Mesodermal cell (in vitro differentiated cells): ENCODE results near the gene WDR70.
"Not testable (repeated sequence)": the region's sequence is repeated elsewhere in the genome, so short reads cannot be mapped to it uniquely, and the experiment has no call there.

Source experiments
- H3K27ac ChIP-seq: 2 replicates; pipeline ENCODE4 v1.7.0; 2013; ENCODE audit warnings: mild to moderate bottlenecking, low read depth, low read length, moderate library complexity; ENCODE audit not compliant: severe bottlenecking
- H3K36me3 ChIP-seq: 2 replicates; pipeline ENCODE4 v1.7.1; 2013; ENCODE audit warnings: mild to moderate bottlenecking, low read length, moderate library complexity; ENCODE audit not compliant: control insufficient read depth, insufficient read depth
- H3K4me1 ChIP-seq: one replicate; pipeline ENCODE4 v1.7.1; 2013; ENCODE audit warnings: mild to moderate bottlenecking, low read length; ENCODE audit not compliant: insufficient read depth, control insufficient read depth, poor library complexity, severe bottlenecking
- H3K4me3 ChIP-seq: 2 replicates; pipeline ENCODE4 v1.7.0; 2013; ENCODE audit warnings: low read length, control low read depth, mild to moderate bottlenecking; ENCODE audit not compliant: insufficient read depth, poor library complexity, severe bottlenecking; ENCODE audit errors: extremely low read depth
- H3K9me3 ChIP-seq: 2 replicates; pipeline ENCODE4 v1.7.1; 2013; ENCODE audit warnings: mild to moderate bottlenecking, low read length, moderate library complexity; ENCODE audit not compliant: control insufficient read depth
- WGBS, 2 experiments: methylation state at CpG; one replicate each; pipeline ENCODE4 v1.1.5; 2013; ENCODE audit warnings: missing lambda C conversion rate in 2 of 2; ENCODE audit not compliant: insufficient coverage in 2 of 2; 5-methylcytosine and 5-hydroxymethylcytosine counted together

The WDR70 gene

DNA sequence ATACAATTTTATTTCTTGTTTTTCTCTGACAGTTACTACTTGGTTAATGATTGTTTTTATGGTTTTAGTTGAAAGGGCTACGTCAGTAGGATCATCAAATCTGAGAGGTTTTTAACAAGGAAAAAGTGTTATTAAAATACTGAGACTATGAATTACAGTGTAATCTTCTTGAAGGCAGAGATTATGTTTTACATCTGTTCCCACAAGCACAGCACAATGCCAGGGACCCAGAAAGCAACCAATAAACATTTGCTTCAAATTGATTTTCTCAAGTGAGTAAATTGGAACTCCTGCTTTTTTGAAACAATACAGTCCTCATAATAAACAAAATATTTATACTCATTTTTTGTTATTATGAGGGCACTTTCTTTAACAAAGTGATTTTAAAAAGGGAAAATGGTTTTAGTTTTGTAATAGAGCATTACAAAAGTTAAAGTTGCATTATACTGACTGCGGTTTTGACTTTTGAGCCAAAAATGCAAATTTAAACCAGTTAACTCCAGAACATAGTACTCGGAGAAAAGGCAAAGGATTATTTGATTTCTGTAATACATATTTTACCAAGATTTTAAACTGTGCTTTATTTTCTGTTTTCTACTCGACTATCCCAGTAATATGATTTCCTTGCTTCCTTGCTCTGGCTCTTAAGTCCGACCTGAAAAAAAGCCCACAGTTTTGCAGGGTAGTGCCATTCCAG lies 283.8 kb downstream of the WDR70 start:
- Histone ChIP-seq H3K4me3 (no peak overlapping the region), H3K9me3 (no peaks in the 10 kb centered on the region), H3K36me3 (no peaks in the 10 kb centered on the region), H3K27ac (no peak overlapping the region), H3K4me1 (peaks cover 31% of the 10 kb centered on the region)
- 80 to 100% methylated on average over 2 to 3 of the region's 5 CpGs for WGBS, 2 experiments

GRCh38 chr5:37663538-37663937 lies 284.4 kb downstream of the WDR70 start:
- Histone ChIP-seq H3K4me3 (no peak overlapping the region), H3K36me3 (no peaks in the 10 kb centered on the region), H3K27ac (no peak overlapping the region), H3K4me1 (peaks cover 28% of the 10 kb centered on the region), H3K9me3 (no peaks in the 10 kb centered on the region)
- WGBS, 2 experiments = 81 to 89% methylated on average over 3 to 5 of the region's 5 CpGs

GRCh38 chr5:37664551-37664950 lies 285.4 kb downstream of the WDR70 start:
- Histone ChIP-seq H3K4me1 (peaks cover 32% of the 10 kb centered on the region), H3K9me3 (no peaks in the 10 kb centered on the region), H3K36me3 (no peaks in the 10 kb centered on the region), H3K4me3 (no peak overlapping the region), H3K27ac (no peak overlapping the region)
- no CpG with 5 or more reads among the region's 1 CpG for WGBS, 2 experiments

- Histone ChIP-seq H3K4me1 (peaks cover 32% of the 10 kb centered on the region), H3K36me3 (no peaks in the 10 kb centered on the region), H3K4me3 (no peak overlapping the region), H3K9me3 (no peaks in the 10 kb centered on the region), H3K27ac (peak overlapping the region; percentile 64)
- 80 to 86% methylated on average over 1 of the region's 1 CpG for WGBS, 2 experiments
These were observed 286.2 kb downstream of the WDR70 start for GRCh38 chr5:37665272-37665671.

GRCh38 chr5:37665889-37666288 lies 286.8 kb downstream of the WDR70 start:
- no peaks in the 10 kb centered on the region for H3K9me3 ChIP-seq
- H3K4me1 ChIP-seq = peaks cover 32% of the 10 kb centered on the region
- WGBS, 2 experiments = 69 to 71% methylated on average over 9 to 10 of the region's 12 CpGs
- H3K4me3 ChIP-seq = no peak overlapping the region
- peak overlapping the region; percentile 64 for H3K27ac ChIP-seq
- no peaks in the 10 kb centered on the region for H3K36me3 ChIP-seq

GRCh38 chr5:37667430-37667829 lies 288.3 kb downstream of the WDR70 start:
- Histone ChIP-seq H3K27ac (no peak overlapping the region), H3K4me3 (no peak overlapping the region), H3K36me3 (no peaks in the 10 kb centered on the region), H3K4me1 (peaks cover 40% of the 10 kb centered on the region), H3K9me3 (no peaks in the 10 kb centered on the region)

DNA sequence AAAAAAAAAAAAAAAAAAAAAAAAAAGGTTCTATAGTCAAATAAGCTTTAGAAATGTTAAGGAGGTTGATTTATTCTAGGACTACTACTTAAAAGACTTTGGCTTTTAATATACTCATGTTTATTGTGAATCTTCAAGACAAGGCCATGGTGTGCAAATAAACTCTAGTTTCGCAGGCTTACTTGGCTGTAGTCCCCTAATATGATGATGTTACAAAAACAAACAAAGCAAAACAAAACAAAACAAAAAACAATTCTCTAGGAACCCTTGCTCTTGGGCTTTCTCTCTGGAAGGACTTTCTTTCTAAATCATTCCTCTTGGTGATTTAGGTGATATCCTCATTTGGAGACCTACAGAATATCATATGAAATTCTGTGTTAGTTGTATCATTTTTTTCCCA lies 288.7 kb downstream of the WDR70 start:
- Histone ChIP-seq H3K4me1 (peaks cover 43% of the 10 kb centered on the region), H3K36me3 (no peaks in the 10 kb centered on the region), H3K27ac (peak overlapping the region; percentile 80), H3K4me3 (no peak overlapping the region), H3K9me3 (no peaks in the 10 kb centered on the region)
- 80% methylated on average over 1 of the region's 1 CpG; no CpG with 5 or more reads in 1 of the 2 experiments for WGBS, 2 experiments

DNA sequence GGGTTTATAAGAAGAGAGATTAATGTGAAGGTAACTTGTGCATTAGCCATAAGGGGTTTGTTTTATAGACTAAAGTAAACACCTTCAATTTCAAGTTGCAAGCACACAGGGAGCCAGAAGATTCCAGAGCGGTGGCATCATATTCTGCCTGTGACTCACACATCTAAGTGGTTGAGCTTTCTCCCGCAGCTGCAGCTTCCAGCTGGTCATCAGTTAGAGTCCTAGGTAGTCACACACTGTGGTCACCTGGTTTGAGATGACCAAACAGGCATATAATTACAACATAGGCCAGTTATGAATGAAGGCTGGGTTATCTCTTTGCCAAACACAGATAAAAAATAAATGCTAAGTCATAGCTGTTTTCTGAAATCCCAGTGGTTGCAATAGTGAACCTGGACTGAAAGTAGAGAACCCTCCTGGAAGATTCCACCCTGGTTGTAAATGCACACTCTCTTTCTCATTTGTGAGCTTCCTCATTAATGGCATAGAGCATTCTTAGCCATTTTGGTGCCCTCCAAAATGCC lies 289.5 kb downstream of the WDR70 start:
- H3K4me3 ChIP-seq = no peak overlapping the region
- WGBS, 2 experiments = 32 to 61% methylated on average over 2 of the region's 2 CpGs
- H3K27ac ChIP-seq = peak overlapping the region; percentile 80
- no peaks in the 10 kb centered on the region for H3K9me3 ChIP-seq
- H3K4me1 ChIP-seq = peaks cover 45% of the 10 kb centered on the region
- no peaks in the 10 kb centered on the region for H3K36me3 ChIP-seq

- H3K36me3 ChIP-seq, H3K4me3 ChIP-seq, H3K9me3 ChIP-seq: not testable (repeated sequence)
- peak overlapping the region; percentile 49 for H3K27ac ChIP-seq
- H3K4me1 ChIP-seq = peaks cover 28% of the 10 kb centered on the region
- WGBS, 2 experiments = 58 to 59% methylated on average over 6 to 9 of the region's 12 CpGs
These were observed 293.0 kb downstream of the WDR70 start for GRCh38 chr5:37672118-37672588.

DNA sequence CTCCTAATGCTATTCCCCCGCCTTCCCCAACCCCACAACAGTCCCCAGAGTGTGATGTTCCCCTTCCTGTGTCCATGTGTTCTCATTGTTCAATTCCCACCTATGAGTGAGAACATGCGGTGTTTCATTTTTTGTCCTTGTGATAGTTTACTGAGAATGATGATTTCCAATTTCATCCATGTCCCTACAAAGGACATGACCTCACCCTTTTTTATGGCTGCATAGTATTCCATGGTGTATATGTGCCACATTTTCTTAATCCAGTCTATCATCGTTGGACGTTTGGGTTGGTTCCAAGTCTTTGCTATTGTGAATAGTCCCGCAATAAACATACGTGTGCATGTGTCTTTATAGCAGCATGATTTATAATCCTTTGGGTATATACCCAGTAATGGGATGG lies 295.2 kb downstream of the WDR70 start:
- H3K36me3 ChIP-seq, H3K9me3 ChIP-seq, H3K4me3 ChIP-seq, H3K27ac ChIP-seq: not testable (repeated sequence)
- WGBS, 2 experiments = no CpG with 5 or more reads among the region's 6 CpGs
- H3K4me1 ChIP-seq = peaks cover 13% of the 10 kb centered on the region

DNA sequence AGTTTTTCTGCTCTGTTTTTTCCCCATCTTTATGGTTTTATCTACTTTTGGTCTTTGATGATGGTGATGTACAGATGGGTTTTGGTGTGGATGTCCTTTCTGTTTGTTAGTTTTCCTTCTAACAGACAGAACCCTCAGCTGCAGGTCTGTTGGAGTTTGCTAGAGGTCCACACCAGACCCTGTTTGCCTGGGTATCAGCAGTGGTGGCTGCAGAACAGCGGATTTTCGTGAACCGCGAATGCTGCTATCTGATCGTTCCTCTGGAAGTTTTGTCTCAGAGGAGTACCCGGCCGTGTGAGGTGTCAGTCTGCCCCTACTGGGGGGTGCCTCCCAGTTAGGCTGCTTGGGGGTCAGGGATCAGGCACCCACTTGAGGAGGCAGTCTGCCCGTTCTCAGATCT lies 300.2 kb downstream of the WDR70 start:
- not testable (repeated sequence) for H3K9me3 ChIP-seq

More for the DNA sequence above, 300.2 kb downstream of the WDR70 start:
- WGBS, 2 experiments = 84 to 100% methylated on average over 2 to 3 of the region's 8 CpGs
- not testable (repeated sequence) for H3K4me3 ChIP-seq, H3K27ac ChIP-seq, H3K36me3 ChIP-seq, H3K4me1 ChIP-seq
